ENCODE results near the gene EFTUD2.

Gene EFTUD2

GRCh38 chr17:44808156-44808555 is 91.1 kb downstream of the EFTUD2 start:
- TF ChIP-seq, protein P1, sequence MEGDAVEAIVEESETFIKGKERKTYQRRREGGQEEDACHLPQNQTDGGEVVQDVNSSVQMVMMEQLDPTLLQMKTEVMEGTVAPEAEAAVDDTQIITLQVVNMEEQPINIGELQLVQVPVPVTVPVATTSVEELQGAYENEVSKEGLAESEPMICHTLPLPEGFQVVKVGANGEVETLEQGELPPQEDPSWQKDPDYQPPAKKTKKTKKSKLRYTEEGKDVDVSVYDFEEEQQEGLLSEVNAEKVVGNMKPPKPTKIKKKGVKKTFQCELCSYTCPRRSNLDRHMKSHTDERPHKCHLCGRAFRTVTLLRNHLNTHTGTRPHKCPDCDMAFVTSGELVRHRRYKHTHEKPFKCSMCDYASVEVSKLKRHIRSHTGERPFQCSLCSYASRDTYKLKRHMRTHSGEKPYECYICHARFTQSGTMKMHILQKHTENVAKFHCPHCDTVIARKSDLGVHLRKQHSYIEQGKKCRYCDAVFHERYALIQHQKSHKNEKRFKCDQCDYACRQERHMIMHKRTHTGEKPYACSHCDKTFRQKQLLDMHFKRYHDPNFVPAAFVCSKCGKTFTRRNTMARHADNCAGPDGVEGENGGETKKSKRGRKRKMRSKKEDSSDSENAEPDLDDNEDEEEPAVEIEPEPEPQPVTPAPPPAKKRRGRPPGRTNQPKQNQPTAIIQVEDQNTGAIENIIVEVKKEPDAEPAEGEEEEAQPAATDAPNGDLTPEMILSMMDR (IDR thresholded peaks at IDR 0.05; ENCODE audit: low read depth, low read length) = no peak
- no peak for DNase-seq (ENCODE audit: extremely low read depth, low read depth)

DNA sequence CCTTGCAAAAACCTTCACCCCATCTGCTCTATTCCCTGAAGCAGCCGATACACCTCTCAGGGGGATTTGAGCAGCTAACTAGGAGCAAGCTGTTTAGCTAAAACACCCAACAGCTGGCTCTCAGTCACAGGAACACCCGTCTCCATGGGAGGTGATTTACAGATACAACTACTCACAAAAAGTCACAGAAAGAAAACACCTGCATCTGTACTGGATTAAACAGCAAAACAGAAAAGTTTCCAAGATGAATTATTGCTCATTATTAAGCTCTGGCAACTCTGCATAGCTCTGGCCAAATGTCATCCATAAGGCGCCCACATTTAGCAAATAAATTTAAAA is 91.5 kb downstream of the EFTUD2 start:
- no peak for DNase-seq (ENCODE audit: extremely low read depth, low read depth)
- TF ChIP-seq, protein P1 (IDR thresholded peaks at IDR 0.05; ENCODE audit: low read depth, low read length) = no peak

DNA sequence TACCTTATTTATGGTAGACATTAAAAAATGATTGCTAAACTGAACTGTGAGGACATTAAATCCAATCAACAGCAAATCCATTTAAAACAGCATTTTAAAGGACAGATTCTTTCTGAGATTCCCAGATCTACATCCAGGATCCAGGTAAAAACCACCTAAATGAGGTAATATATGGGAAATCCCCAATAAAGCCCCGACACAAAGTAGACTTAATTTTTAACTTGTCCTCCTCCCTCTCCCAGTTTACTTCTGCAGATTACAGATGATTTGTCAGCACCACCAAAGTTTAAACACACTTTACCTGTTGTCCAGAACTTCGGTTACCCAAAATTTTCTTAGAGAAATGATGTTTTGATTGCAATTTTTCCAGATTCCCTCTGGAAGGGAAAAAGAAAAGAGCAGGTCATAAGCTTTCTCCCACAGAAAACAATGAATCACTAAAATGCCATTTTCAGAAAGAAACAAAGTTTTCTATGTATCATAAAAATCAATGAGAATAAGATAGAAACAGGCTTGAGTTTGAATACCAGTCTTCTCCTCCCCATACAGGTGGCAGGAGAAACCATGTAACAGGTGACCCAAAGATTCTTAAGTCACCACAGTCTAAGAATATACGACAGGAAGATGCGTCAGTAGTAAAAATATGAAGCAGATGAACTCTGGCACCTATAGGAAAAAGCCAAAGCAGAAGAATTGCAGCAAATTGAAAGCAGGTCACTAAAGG is 92.0 kb downstream of the EFTUD2 start:
- no peak for DNase-seq (ENCODE audit: extremely low read depth, low read depth)
- TF ChIP-seq, protein P1 (IDR thresholded peaks at IDR 0.05; ENCODE audit: low read depth, low read length) = no peak

DNA sequence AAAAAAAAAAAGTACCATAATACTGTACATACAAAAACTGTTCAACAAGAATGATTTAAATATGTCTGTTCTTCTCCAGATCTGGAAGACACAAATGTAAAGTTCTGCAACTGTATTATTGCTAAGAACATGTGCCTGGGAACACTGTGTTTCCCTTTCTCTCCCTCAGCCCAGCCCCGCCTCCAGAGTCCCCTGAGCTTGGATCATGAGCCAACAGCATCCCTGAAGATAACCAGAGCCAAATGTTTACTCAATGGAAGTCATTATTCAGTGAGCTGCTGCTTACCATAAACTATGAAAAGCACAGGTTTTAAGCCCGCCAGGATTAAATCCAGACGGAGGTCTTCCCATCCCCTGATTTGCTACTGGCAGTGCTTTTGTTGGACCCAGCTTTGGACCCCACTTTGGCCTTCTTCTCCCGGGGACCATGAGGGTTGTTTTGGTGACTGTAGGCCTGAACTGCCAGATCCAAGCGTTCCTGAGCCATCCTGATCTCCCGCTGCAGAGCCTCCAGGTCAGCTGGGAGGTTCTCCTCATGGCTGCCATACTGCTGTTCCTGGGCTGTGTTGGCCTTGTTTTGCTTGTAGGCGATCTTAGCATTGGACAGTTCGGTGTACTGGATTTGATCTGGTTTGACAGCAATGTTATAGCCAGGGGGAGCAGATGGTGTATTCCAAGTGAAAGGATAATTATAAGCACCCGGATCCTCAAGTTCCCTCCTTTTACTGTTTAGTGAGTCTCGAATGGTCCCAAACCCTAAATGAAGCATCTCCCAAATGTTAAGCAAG is 94.7 kb downstream of the EFTUD2 start:
- DNase-seq (ENCODE audit: extremely low read depth, low read depth) = no peak
- TF ChIP-seq, protein P1 (IDR thresholded peaks at IDR 0.05; ENCODE audit: low read depth, low read length) = no peak

GRCh38 chr17:44801880-44802279 is 97.4 kb downstream of the EFTUD2 start:
- TF ChIP-seq, protein P1 (IDR thresholded peaks at IDR 0.05; ENCODE audit: low read depth, low read length) = no peak
- no peak for DNase-seq (ENCODE audit: extremely low read depth, low read depth)
